HEK293 (cell line): Measurements from ENCODE around the gene CAPNS2.

Experiments used
- CTCF ChIA-PET: fragments of 350-600 bp; formaldehyde crosslinking; extraction: SDS; loops from one replicate; lab custom pipeline; 2021; ENCODE audit warnings: antibody characterized with exemption; lab: Yijun Ruan, JAX
- POLR2A ChIA-PET: fragments of 300-600 bp; formaldehyde crosslinking; extraction: SDS; loops from one replicate; lab custom pipeline; 2020; ENCODE audit warnings: antibody characterized with exemption, inconsistent platforms; lab: Yijun Ruan, JAX
- H3K27ac ChIP-seq: fragments of 200-500 bp; sonication (Bioruptor generic); 2 replicates; pipeline ENCODE4 v1.5.1; 2014; ENCODE audit warnings: low read depth, low read length, control low read depth, inconsistent platforms; ENCODE audit errors: extremely low read depth
- H3K36me3 ChIP-seq, 2 experiments: fragments of 200-500 bp in 1 of 2; sonication (Bioruptor generic) in 1 of 2; 1 replicate in 1 of 2; 2 replicates in 1 of 2; pipeline ENCODE4 v1.5.1; 2014 to 2017; ENCODE audit warnings: inconsistent platforms in 2 of 2, low read length in 2 of 2; ENCODE audit not compliant: control insufficient read depth in 2 of 2, insufficient read depth in 1 of 2
- H3K4me1 ChIP-seq: fragments of 200-500 bp; sonication (Bioruptor generic); 2 replicates; pipeline ENCODE4 v1.5.1; 2014; ENCODE audit warnings: mild to moderate bottlenecking, low read length, inconsistent platforms; ENCODE audit not compliant: control insufficient read depth, insufficient read depth
- H3K4me3 ChIP-seq: 2 replicates; pipeline ENCODE4 v1.5.1; 2011; ENCODE audit warnings: low read depth, mild to moderate bottlenecking, control low read depth, low read length, moderate library complexity
- H3K9me3 ChIP-seq: fragments of 200-500 bp; sonication (Bioruptor generic); 2 replicates; pipeline ENCODE4 v1.5.1; 2014; ENCODE audit warnings: low read depth, low read length, inconsistent platforms; ENCODE audit not compliant: control insufficient read depth, insufficient read depth
- GFI1B ChIP-seq: fragments of 450-650 bp; formaldehyde crosslinking; IDR thresholded peaks from 2 replicates; pipeline ENCODE4 v1.5.1; 2016; ENCODE audit warnings: missing biosample characterization, missing genetic modification characterization
- KLF7 ChIP-seq: fragments of 450-650 bp; formaldehyde crosslinking; IDR thresholded peaks from 2 replicates; pipeline ENCODE4 v1.5.1; 2016; ENCODE audit warnings: missing biosample characterization, missing genetic modification characterization, borderline replicate concordance
- PRDM10 ChIP-seq: fragments of 450-650 bp; formaldehyde crosslinking; IDR thresholded peaks from 2 replicates; pipeline ENCODE4 v1.5.1; 2016; ENCODE audit warnings: missing biosample characterization, missing genetic modification characterization
- TRIM28 ChIP-seq: IDR thresholded peaks from 2 replicates; pipeline ENCODE4 v1.6.1; 2011; ENCODE audit warnings: low read length, control low read depth, borderline replicate concordance
- ZBTB21 ChIP-seq: fragments of 450-650 bp; formaldehyde crosslinking; IDR thresholded peaks from 2 replicates; pipeline ENCODE4 v1.5.1; 2017; ENCODE audit warnings: missing biosample characterization, missing genetic modification characterization
- ZBTB49 ChIP-seq: fragments of 450-650 bp; formaldehyde crosslinking; IDR thresholded peaks from 2 replicates; pipeline ENCODE4 v1.5.1; 2016; ENCODE audit warnings: missing biosample characterization, missing genetic modification characterization, low read depth
- ZFP3 ChIP-seq: fragments of 450-650 bp; formaldehyde crosslinking; IDR thresholded peaks from 2 replicates; pipeline ENCODE4 v1.5.1; 2016; ENCODE audit warnings: low read depth, missing biosample characterization, missing genetic modification characterization
- ZFP69B ChIP-seq: fragments of 450-650 bp; formaldehyde crosslinking; IDR thresholded peaks from 2 replicates; pipeline ENCODE4 v1.5.1; 2016; ENCODE audit warnings: missing biosample characterization, missing genetic modification characterization
- ZNF155 ChIP-seq: fragments of 450-650 bp; formaldehyde crosslinking; IDR thresholded peaks from 2 replicates; pipeline ENCODE4 v1.5.1; 2016; ENCODE audit warnings: missing biosample characterization, missing genetic modification characterization
- ZNF19 ChIP-seq: fragments of 450-650 bp; formaldehyde crosslinking; IDR thresholded peaks from 2 replicates; pipeline ENCODE4; 2016; ENCODE audit warnings: missing biosample characterization, missing genetic modification characterization, low read depth
- ZNF2 ChIP-seq: fragments of 450-650 bp; formaldehyde crosslinking; IDR thresholded peaks from 2 replicates; pipeline ENCODE4 v1.5.1; 2016; ENCODE audit warnings: missing biosample characterization, missing genetic modification characterization
- ZNF423 ChIP-seq: fragments of 450-650 bp; formaldehyde crosslinking; IDR thresholded peaks from 2 replicates; pipeline ENCODE4 v1.5.1; 2016; ENCODE audit warnings: missing biosample characterization, missing genetic modification characterization
- ZNF433 ChIP-seq: fragments of 450-650 bp; formaldehyde crosslinking; IDR thresholded peaks from 2 replicates; pipeline ENCODE4 v1.5.1; 2016; ENCODE audit warnings: missing biosample characterization, missing genetic modification characterization, low read depth
- ZNF530 ChIP-seq: fragments of 450-650 bp; formaldehyde crosslinking; IDR thresholded peaks from 2 replicates; pipeline ENCODE4 v1.5.1; 2016; ENCODE audit warnings: low read depth, missing biosample characterization, missing genetic modification characterization
- ZNF560 ChIP-seq: fragments of 450-650 bp; formaldehyde crosslinking; IDR thresholded peaks from 2 replicates; pipeline ENCODE4 v1.5.1; 2017; ENCODE audit warnings: missing biosample characterization, missing genetic modification characterization, borderline replicate concordance
- ZNF561 ChIP-seq: fragments of 450-650 bp; IDR thresholded peaks from 2 replicates; pipeline ENCODE4 v1.5.1; 2018; ENCODE audit warnings: missing biosample characterization, missing genetic modification characterization, borderline replicate concordance
- ZNF580 ChIP-seq: fragments of 450-650 bp; formaldehyde crosslinking; IDR thresholded peaks from 2 replicates; pipeline ENCODE4 v1.5.1; 2016; ENCODE audit warnings: missing biosample characterization, missing genetic modification characterization
- ZNF610 ChIP-seq: fragments of 450-650 bp; formaldehyde crosslinking; IDR thresholded peaks from 2 replicates; pipeline ENCODE4 v1.5.1; 2016; ENCODE audit warnings: missing biosample characterization, missing genetic modification characterization, borderline replicate concordance
- ZNF660 ChIP-seq: fragments of 450-650 bp; IDR thresholded peaks from 2 replicates; pipeline ENCODE4 v1.5.1; 2018; ENCODE audit warnings: missing biosample characterization, mild to moderate bottlenecking, missing genetic modification characterization

The CAPNS2 gene

GRCh38 chr16:55539049-55539448, 27.4 kb upstream of the CAPNS2 start:
- ChIA-PET POLR2A (no interaction called here), CTCF (interaction anchor here (0.6 to 10.0 kb wide), 3 partner anchors 12 to 74 kb away, joined by 3 to 97 read pairs (median 5); no protein-coding TSS in a partner anchor)
- no peaks in the 10 kb centered on the region for H3K4me1 ChIP-seq
- H3K36me3 ChIP-seq, result peaks cover 0 to 5% of the 10 kb centered on the region in 2 experiments; a peak in 2 of 3 replicates
- H3K4me3 ChIP-seq, result no peak overlapping the region
- no peaks in the 10 kb centered on the region for H3K9me3 ChIP-seq
- no peak overlapping the region for H3K27ac ChIP-seq
- TF ChIP-seq TRIM28 (no peak), ZFP3 (tag by site-specific recombination) (no peak), ZBTB49 (tag by site-specific recombination) (no peak), PRDM10 (tag by site-specific recombination) (no peak)

- H3K4me3 ChIP-seq, result no peak overlapping the region
- no peaks in the 10 kb centered on the region for H3K4me1 ChIP-seq
- TF ChIP-seq PRDM10 (tag by site-specific recombination) (no peak), ZBTB21 (tag by site-specific recombination) (no peak), ZFP3 (tag by site-specific recombination) (no peak), ZFP69B (tag by site-specific recombination) (no peak), ZNF561 (tag by site-specific recombination) (no peak), ZNF560 (tag by site-specific recombination) (no peak)
- TF ChIP-seq, all 188 proteins: peak for 0
- POLR2A ChIA-PET, result no interaction called here
- Histone ChIP-seq H3K9me3 (no peaks in the 10 kb centered on the region), H3K36me3 (peaks cover 0 to 5% of the 10 kb centered on the region in 2 experiments; a peak in 2 of 3 replicates), H3K27ac (no peak overlapping the region)
- CTCF ChIA-PET, result interaction anchor here (10.0 kb wide), 1 partner anchor 74 kb away, joined by 97 read pairs; no protein-coding TSS in a partner anchor
Measured at GRCh38 chr16:55539488-55539887, 27.0 kb upstream of the CAPNS2 start.

- CTCF ChIA-PET, result interaction anchor here (10.0 kb wide), 1 partner anchor 75 kb away, joined by 97 read pairs; no protein-coding TSS in a partner anchor
- Histone ChIP-seq H3K4me1 (no peaks in the 10 kb centered on the region), H3K36me3 (peaks cover 0 to 5% of the 10 kb centered on the region in 2 experiments; a peak in 2 of 3 replicates), H3K27ac (no peak overlapping the region), H3K4me3 (no peak overlapping the region), H3K9me3 (no peaks in the 10 kb centered on the region)
- POLR2A ChIA-PET, result no interaction called here
- no peak for TF ChIP-seq ZNF610
- no peak for TF ChIP-seq ZNF423 (tag by site-specific recombination)
- TF ChIP-seq ZNF433, result no peak
- TF ChIP-seq ZNF2 (tag by site-specific recombination), result no peak
- TF ChIP-seq ZNF530, result no peak
- TF ChIP-seq KLF7 (tag by site-specific recombination), result no peak
- no peak for TF ChIP-seq ZNF19 (tag by site-specific recombination)
- TF ChIP-seq ZNF580, result no peak
- no peak for TF ChIP-seq ZNF155 (tag by site-specific recombination)
- TF ChIP-seq GFI1B (tag by site-specific recombination), result no peak
- TF ChIP-seq ZNF660 (tag by site-specific recombination), result no peak
Measured at GRCh38 chr16:55540221-55540620, 26.3 kb upstream of the CAPNS2 start.
